Upper lobe of left lung (tissue), 4 donors: ENCODE measurements around the gene CMSS1.

Experiments used
- CTCF ChIP-seq, 6 experiments: fragments of 450-650 bp in 4 of 6; fragments of 200-600 bp in 2 of 6; sonication (generic) in 2 of 6; IDR thresholded peaks; one replicate each; pipeline ENCODE4 v1.5.1; 2016 to 2019; ENCODE audit warnings: antibody characterized with exemption in 6 of 6
- POLR2A ChIP-seq, 4 donors: fragments of 450-650 bp; IDR thresholded peaks; one replicate each; pipeline ENCODE4 v1.5.1; 2016 to 2017; ENCODE audit warnings: antibody characterized with exemption in 4 of 4, mild to moderate bottlenecking in 2 of 4
- POLR2AphosphoS5 ChIP-seq, 2 donors: sonication (generic); formaldehyde crosslinking; IDR thresholded peaks; one replicate each; pipeline ENCODE4 v1.5.1; 2017; ENCODE audit warnings: antibody characterized with exemption in 2 of 2

GRCh38 chr3:100164743-100165142, 347.1 kb downstream of the CMSS1 start:
- TF ChIP-seq CTCF (IDR thresholded peaks at IDR 0.05), result no peak
- TF ChIP-seq POLR2A (IDR thresholded peaks at IDR 0.05), result no peak
- no peak for TF ChIP-seq POLR2AphosphoS5 (IDR thresholded peaks at IDR 0.05)
